Dedifferentiated amniotic fluid mesenchymal stem cell (primary cell): ENCODE measurements around the gene C1QTNF6.

ENCODE experiments used
- DNase-seq: peaks from one replicate; pipeline ENCODE4 v3.0.0-alpha.2; 2016; ENCODE audit errors: extremely low spot score

The C1QTNF6 gene

DNA sequence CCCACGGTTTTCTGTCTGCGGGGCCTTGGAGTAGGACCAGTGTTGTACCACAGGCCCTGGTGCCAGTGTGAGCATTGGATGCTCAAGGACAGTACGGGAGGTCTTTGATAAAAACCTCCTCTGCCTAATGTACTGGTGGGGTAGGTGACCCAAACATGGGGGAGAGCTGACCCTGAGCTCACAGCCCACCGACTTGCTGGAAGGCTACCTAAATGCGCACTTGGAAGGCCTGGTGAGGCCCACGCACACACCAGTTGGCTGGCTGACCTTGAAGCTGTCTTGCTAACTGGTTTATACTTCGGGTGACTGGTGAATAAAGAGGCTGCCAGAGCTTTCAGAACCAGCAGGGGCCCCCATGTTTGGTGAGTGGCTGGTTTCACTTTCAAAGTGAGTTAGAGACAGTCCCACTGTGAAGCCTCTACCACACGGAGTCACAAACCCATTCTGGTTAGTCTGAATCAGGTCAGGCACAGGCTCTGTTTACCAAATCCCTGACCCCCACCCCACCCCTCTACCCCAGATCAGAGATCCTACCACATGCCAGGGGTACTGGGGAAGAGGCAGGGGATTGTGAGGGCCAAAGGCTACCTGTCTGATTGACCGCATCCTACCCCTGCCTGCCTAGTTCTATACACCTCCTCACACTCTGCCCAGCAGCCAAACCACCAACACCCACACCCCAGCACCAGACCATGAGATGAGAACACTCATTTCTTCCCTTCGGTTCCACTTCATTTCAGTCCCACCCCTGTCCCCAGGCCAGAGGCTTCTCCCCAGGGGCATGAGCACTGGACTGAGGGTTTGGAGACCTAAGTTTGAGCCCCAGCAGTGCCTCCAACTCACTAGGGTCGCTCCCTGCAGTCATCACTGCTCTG, 25.6 kb downstream of the C1QTNF6 start:
- no peak for DNase-seq

DNA sequence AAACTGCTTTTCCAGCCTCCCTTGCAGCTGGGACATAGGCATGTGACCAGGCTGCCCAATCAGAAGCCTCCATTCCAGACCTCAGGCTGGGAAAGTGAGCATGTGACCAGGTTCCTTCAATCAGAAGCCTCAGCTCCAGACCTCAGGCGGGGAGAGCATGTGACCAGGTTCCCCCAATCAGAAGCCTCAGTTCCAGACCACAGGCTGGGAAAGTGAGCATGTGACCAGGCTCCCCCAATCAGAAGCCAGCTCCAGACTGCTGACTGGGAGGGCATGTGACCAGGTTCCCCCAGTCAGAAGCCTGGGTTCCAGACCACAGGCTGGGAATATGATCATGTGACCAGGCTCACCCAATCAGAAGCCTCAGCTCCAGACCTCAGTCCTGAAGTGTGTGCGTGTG, 26.6 kb downstream of the C1QTNF6 start:
- DNase-seq, result no peak

DNA sequence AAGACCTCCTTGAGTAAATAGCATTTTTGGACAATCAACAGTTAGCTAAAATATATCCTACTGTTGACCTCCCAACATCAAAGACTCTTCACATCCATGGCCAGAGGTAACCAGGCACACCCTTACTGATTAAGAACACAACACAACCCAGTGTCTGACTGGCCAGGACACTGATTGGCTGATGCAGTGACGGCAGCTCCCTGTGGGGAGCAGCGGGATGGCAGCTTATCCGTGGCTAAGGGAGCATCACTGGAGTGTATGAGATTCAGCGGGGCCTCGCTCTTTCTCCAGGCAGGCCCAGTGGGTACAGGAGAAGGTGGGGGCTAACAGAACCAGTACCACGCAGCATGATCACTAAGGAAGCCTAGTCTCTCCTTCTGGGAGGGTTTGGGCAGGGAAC, 28.0 kb downstream of the C1QTNF6 start:
- DNase-seq, result no peak

DNA sequence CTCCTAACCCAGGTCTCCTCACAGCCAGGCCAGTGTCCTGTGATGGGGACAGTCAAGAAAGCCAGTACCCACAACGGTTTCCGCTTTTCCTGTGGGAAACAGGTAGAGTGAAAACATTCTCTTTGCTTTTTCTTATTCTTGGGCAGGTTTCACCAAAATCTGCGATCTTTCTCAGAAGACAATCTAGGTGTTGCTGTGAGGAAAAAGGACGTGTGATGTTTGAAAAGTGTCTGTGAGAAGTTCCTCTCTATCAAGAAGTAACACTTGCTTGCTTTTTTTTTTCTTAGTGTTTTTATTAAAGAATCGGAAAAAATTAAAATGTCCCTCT, 29.1 kb downstream of the C1QTNF6 start:
- DNase-seq, result no peak

GRCh38 chr22:37157516-37158285, 30.3 kb downstream of the C1QTNF6 start:
- DNase-seq, result no peak

DNA sequence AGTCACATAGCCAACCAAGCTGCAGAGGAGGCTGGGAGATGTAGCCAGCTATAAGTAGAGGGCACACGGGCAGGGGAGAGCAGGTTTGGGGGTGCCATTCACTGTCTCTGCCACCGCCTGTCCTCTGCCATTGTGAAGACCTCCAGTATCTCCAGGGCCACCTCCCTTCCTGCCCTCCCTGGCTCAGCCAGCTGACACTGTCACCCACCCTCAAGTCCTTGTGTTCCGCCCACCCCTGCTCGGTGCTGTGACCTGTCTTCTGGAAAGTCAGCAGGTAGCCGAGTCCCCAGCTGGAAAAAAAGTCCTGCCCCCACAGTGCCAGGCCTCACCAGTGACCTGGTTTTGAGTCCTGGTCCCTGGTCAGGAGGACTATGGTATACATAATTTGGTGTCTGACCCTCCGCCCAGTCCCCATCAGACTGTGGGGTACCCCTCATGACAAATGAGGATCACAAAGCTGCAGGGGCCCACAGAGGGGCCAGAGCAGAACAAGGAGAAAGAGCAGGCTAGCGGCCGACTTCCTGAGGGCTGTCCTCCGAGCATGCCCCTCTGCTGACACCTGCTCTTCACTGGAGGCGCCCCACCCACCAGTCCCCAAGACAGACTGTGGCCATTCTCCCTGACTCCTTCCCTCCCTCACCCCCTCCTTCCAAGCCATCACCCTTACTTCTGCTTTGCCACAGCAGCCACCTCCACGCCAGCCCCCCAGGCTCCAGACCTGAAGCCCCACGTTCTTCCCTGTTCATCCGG, 31.2 kb downstream of the C1QTNF6 start:
- DNase-seq, result no peak

DNA sequence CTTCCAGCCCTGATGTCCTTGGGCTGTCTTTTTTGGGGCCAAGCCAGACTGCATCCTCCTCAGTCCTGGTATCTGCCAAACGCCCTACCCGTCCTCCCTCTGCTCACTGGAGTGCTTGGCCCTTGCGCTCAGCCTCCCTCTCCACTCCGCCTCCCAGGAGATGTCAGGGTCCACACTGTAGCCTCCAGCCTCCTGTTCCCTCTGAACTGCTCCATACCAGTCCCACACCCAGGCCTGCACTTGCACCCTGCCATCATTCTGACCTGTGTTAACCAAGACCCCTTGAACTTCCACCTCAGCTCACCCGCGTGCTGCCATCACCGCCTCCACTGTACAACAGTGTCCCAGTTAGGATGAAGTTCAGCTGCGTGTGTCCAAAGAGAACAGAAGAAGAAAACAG, 32.1 kb downstream of the C1QTNF6 start:
- DNase-seq, result no peak

- no peak for DNase-seq
These were observed 32.9 kb downstream of the C1QTNF6 start for GRCh38 chr22:37154925-37155712.

GRCh38 chr22:37153901-37154300, 34.1 kb downstream of the C1QTNF6 start:
- no peak for DNase-seq

DNA sequence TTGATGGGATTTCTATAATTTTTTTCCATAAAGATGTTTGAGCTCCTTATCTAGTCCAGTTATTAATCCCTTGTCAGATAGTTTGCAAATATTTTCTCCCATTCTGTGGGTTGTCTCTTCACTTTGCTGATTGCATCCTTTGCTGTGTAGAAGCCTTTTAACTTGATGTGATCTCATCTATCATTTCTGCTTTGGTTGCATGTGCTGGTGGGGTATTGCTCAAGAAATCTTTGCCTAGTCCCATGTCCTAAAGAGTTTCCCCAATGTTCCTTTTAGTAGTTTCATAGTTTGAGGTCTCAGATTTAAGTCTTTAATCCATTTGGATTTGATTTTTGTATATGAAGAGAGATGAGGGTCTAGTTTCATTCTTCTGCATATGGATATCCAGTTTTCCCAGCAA, 36.6 kb downstream of the C1QTNF6 start:
- no peak for DNase-seq

DNA sequence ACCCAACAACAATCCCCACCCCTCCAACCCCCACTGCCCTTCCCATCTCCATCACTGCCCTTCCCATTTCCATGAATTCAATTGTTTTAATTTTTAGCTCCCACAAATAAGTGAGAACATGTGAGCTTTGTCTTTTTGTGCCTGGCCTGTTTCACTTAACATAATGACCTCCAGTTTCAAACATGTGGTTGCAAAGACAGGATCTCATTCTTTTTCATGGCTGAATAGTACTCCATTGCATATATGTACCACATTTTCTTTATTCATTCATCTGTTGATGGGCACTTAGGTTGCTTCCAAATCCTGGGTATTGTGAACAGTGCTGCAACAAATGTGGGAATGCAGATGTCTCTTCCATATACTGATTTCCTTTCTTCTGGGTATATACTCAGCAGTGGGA, 37.3 kb downstream of the C1QTNF6 start:
- no peak for DNase-seq

DNA sequence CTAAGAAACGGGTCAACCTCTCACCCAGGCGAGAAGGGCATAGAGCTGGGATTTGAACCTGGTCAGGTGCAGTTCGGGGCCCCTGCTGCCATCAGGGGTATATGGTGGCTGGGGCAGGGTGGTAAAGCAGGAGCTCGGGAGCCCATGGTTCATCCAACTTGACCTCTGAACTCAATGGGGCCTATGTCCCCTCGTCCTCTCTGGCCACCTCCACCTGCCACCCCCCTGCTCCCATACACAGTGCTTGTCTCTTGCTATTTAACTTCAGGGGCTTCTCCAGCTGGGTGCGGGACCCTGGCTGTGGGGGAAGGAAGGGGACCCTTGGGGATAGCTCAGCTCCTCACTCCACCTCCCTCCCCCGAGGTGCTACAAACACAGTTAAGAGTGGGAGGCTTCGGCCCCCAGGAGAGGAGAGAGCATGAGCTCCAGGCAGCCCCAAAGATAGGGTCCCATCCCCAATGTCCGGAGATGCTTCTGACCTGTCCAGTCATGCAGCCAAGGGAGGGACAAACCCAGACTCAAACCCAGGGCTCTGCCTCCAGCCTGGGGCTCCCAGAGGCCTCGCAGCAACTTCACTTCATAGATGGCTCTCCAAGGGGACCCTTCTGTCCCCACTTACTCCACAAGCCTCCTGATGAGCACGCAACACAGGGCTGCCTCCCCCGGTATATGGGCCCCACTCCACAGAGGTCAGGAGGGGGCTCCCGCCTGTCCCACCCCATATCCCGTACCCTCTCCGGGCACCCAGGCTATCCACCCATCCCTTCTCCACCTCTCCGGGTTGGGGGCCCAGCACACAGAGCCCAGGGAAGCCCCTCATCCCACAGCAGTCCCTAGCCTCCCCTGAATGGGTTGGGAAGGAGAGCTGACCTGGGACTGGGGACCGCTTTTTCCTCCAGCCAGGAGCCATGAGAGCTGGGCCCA, 39.0 kb downstream of the C1QTNF6 start:
- no peak for DNase-seq

- no peak for DNase-seq
These were observed 39.9 kb downstream of the C1QTNF6 start for GRCh38 chr22:37148031-37148651.

DNA sequence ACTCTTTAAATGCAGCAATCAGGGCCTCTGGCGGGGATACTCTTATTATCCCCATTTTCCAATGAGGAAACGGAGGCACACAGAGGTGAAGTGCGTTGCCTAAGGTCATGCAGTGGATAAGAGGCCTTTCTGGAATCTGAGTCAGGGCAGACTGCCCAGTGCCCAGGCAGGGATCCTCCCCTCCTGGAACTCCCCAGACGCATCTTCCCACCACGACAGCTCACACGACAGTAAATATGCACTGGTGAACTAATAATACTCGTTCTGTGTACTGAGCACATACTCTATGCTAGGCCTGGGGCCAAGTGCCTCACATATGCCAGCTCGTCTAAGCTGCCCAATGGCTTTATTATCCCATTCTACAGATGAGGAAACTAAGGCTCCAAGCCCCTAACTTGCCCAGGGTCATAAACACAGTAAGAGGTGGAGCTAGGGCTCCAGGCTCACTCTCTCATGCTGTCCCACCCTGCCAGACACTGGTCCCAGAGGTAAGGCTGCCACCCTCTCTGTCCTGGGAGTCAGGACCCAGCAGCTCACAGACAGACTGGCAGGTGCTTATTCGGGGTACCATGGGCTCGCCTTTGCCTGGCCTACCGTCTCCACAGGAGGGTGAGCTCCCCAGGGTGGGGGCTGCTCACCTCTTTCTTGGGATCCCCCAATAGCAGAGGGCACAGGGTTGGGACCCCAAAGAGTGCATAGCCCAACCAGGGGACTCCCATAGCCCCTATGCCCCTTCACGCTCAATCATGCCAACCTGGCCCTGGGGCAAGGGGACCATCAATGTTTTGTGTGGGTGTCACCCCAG, 40.7 kb downstream of the C1QTNF6 start:
- no peak for DNase-seq

DNA sequence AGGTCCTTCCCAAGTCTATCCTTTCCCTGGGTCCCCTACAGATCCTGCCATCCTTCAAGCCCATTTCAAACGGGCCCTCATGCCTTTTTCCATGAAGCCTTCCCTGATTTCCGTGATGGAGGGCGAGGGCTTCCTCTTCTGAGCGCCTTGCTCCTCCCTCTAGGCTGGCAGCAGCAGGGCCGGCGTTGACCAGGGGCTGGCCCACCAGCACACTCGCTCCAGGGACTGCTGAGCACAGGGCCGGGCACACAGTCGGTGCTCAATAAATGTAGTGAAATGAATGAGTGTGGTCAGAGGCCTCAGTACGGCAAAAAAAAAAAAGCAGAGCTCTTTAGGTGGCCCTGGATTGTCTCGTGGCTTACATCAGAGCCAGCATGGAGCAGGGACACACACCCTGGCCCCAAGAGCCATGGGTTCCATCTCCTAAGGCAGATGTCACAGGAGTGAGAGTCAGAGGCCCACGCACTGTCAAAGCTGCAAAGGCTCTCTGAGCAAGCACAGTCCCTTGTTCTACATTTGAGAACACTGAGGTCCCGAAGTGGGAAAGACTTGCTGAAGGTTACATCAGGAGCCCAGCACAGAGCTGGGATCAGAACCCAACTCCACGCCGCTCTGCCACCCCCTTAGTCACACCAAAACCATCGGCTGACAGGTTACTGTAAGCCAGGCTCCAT, 41.4 kb downstream of the C1QTNF6 start:
- no peak for DNase-seq

DNA sequence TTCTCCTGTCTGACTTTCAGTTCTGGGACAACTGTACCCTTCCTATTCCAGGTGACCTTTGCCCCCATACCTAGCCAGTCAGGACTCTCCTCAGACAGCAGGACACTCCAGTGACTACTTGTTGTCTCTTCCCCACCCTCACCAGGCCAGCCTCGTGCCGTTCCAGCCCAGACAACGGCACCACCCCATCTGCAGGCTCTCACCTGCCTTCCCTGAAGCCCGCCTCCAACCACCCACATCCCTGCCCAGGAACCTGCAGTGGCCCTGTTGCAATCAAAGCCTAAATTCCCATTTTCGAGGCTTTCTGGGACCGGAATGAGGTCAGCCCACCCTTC, 42.0 kb downstream of the C1QTNF6 start:
- DNase-seq, result no peak

GRCh38 chr22:37145180-37146050, 42.6 kb downstream of the C1QTNF6 start:
- DNase-seq, result no peak

DNA sequence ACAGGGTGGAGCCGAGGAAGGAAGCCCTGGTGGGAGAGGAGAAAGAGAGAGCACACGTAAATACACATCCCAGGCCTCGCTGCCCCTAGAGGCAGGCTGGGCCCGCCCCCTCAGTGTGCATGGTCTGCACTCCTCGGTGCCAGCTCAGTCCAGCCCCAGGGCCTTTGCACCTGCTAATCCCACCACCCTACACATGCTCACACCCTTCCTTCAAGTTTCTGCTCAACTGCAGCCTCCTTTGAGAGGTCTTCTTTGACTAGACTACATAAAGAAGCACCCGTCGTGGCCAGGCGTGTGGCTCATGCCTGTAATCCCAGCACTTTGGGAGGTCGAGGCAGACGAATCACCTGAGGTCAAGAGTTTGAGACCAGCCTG, 43.9 kb downstream of the C1QTNF6 start:
- DNase-seq, result no peak
